IPS-NIHi11 (cell line): ENCODE measurements around the gene CNTNAP2.

Experiments used
- DNase-seq: peaks from one replicate; pipeline ENCODE4 v3.0.0; 2012; ENCODE audit warnings: mixed read lengths, low spot score

CNTNAP2 gene

DNA sequence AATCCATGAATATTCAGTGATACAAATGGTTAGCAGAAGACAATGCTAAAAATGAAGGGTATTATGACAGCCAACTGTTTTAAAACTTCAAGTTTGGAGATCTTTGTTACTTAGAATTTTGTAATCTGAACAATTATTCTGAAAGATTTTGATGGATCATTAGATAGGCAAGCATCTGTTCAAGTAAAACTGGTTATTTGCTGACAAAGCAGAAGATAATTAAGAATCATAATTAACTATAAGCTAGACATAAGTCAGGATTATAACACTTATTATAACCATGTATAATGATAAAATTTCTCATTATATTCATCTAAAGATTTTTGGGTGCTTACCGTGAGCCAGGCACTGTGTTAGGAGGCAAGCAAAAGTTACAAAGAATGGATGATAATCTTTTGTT, 1145.1 kb downstream of the CNTNAP2 start:
- DNase-seq = no peak

DNA sequence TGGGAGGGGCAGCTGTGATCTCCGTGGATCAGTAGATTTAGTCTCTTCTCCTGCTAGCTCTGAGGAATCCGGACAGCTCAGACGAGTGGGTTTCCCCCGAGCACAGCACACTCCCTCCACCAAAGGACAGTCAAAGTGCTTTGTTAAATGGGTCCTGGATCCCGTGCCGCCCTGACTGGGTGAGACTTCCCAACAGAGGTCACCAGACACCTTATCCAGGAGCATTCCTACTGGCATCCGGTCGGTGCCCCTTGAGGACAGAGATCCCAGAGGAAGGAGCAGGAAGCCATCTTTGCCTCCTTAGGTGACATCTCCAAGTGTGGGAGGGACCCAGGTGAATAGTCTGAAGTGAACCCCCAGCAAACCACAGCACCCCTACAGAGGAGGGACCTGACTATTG, 1148.9 kb downstream of the CNTNAP2 start:
- DNase-seq = no peak

DNA sequence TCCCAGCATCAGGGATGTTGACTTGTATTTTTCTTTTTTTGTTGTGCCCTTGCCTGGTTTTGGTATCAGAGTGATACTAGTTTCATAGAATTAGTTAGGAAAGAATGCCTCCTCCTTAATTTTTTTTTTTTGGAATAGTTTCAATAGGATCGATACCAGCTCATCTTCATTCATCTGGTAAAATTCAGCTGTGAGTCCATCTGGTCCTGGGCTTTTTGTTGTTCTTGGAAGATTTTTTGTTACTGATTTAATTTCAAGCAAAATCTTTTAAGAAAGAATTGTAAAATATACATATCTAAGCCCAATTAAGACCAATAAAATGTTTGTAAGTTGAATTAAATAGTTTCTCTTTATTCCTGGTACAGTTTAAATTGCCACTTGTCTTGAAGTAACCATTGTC, 1159.5 kb downstream of the CNTNAP2 start:
- DNase-seq = no peak

DNA sequence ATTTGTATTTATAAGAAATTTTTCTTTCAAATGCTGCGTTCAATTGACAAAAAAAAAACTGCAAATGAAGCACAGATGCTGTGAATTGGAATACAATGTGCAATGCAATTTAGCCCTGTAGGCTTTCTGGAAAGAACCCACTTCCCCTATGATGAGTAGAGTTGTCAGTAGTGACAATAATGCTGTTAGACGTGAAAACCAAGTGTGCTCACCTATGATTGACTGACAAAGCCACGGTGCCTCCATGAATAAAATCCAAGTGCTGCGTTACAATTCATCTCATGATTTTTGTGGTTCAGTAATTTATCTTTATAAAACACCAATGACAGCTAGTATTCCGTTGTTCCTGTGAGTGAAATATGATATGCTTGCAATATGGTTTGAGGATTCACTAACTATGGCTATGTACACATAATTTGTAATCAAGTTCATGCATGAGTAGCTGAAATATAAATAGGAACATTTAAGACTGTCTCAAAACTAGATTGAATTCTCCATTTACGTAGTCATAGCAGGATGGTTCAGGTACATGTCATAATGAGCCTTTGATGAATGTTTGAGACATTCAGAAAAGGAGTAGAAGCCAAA, 1160.3 kb downstream of the CNTNAP2 start:
- DNase-seq = no peak

GRCh38 chr7:147279514-147279913, 1162.9 kb downstream of the CNTNAP2 start:
- no peak for DNase-seq

DNA sequence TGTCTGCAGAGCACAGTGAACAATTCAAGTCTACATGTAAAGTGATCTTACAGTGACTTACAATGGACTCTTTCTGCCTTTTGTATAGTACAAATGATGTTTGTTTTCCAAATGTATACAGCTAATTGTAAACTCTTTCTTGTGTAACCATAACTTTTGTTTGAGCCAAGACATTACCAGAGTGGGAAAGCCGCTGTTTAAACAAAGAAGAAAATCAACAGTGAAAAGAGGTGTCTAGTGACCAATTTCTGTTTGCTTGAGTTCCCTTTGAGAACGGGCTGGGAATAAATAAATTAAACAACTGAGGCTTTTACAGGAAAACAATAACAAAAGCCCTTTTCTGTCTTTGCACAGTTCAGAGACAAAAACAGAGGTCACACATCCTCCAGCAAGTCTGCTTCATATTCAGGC, 1163.4 kb downstream of the CNTNAP2 start:
- DNase-seq = no peak

GRCh38 chr7:147282204-147282603, 1165.6 kb downstream of the CNTNAP2 start:
- DNase-seq = no peak

DNA sequence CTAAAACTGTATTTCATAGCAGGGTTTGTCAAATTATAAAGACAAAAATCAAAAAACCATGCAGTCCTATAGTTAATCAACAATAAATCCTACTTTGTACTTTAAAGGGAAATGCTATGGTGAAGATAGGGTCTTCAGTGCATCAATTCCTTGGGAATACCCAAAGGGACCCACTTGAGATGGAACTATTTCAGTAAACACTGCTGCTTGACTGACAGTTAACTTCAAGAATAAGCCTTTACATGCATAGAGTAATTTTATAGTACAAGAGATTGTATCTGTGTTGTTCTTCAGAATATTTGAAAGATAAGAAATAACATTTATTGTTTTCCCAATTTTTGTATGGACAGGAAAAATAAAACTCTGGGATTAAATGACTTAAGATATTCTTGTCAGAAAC, 1179.6 kb downstream of the CNTNAP2 start:
- no peak for DNase-seq

DNA sequence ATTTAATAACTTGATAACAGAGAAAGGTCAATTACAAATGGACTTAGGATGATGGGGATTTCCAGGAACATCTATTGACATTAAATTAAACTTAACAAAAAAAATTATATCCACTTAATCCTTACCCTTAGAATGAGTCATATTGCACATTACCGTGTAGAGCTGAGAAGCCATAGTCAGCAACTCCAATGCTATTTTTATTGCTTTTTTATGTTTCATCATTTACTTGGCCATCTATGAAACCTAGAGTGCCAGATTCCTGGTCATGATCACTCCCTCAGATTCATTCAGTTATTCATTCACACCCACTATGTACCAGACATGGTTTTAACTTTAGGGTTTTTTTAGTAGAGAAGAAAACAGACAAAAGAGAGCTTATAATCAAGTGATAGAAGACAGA, 1180.4 kb downstream of the CNTNAP2 start:
- DNase-seq = no peak

DNA sequence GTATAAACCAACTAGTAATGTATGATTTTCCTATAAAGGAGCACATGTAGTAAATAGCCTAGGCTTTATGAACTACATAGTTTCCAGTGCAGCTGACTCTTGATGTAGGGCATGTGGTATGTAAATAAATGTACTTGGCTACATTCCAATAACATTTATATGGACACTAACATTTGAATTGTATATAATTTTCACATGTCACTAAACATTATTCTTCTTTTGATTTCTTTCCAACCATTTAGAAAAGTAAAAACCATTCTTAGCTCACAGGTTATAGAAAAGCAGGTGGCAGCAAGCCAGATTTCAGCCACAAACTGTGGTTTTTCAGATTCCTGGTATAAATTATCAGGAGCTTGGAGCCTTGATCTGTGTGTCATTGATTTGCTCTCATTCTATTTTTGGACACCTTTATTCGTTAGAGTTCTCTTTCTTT, 1182.0 kb downstream of the CNTNAP2 start:
- no peak for DNase-seq

- DNase-seq = no peak
Observed at GRCh38 chr7:147300293-147300692, 1183.7 kb downstream of the CNTNAP2 start.

- DNase-seq = no peak
Observed at GRCh38 chr7:147304376-147304775, 1187.8 kb downstream of the CNTNAP2 start.

GRCh38 chr7:147305827-147306226, 1189.2 kb downstream of the CNTNAP2 start:
- DNase-seq = no peak

- peak; percentile 24 for DNase-seq
Observed at GRCh38 chr7:147308539-147308938, 1191.9 kb downstream of the CNTNAP2 start.

DNA sequence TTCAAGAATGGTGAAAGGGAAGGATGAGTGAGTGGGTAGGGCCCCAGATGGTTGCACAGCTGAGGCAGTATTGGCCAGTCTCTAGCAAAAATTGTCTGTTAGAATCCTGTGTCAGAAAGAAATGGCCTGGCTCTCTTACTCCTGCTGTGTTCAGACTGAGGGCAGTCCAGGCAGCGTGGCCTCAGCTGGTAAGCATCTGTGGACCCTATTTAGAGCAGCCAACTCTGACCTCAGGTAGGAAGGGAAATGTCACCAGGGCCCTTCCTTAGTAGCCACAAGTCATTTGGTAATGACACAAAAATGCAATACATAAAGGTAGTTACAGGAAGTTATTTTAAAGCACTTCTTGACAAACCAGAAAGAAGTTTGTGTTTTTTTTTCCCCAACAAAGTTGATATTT, 1194.7 kb downstream of the CNTNAP2 start:
- DNase-seq = no peak

- DNase-seq = no peak
Observed at GRCh38 chr7:147321504-147321903, 1204.9 kb downstream of the CNTNAP2 start.

GRCh38 chr7:147332988-147333387, 1216.4 kb downstream of the CNTNAP2 start:
- no peak for DNase-seq

DNA sequence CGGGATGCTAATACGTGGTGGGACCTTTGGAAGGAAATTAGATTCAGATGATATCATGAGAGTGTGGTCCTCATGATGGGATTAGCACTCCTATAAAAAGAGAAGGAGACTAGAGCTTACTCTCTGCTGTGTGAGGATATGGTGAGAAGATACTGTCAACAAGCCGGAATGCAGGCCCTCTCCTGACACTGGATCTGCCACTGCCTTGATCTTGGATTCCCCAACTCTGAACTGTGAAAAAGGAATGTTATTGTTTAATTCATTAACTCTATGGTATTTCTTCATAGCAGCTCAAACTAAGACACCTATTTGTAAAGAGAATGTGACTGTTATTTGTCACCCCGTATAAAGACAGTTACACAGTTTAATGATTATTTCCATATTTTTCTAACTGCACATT, 1246.5 kb downstream of the CNTNAP2 start:
- no peak for DNase-seq

GRCh38 chr7:147376192-147376591, 1259.6 kb downstream of the CNTNAP2 start:
- DNase-seq = no peak

DNA sequence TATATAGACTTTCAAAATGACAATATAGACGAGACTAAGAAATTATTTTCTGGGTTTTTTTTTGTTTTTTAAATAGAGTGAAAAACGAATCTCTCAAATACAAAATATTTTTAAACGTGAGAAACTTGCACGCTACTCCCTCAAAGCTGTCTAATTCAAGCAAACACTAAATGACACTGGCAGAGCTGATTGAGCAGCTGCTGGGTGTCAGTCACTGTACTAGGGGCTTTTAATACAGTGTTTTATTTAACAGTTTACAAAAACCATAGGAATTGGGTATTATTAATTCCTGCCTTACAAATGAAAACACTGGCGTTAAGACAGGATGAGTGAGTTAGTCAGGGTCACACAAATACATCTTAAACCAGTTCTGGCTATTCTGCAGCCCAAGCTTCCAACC, 1264.3 kb downstream of the CNTNAP2 start:
- DNase-seq = no peak

DNA sequence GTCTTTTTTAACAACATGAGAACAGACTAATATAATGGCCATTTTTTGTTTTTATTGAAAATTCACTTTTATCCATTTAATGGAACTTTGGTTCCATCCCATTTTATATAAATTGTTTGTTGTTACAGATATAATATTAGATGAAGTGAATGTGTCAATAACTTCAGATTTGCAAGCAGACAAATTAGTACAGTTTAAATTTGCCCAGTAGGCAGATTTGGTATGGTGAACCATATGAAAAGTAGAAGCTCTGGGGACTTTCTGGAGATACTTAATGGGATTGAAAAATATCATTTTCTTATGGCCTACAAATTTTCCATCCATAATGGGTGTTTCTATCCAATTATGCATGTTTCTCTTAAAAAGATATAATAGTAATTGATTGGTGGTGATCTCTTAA, 1277.7 kb downstream of the CNTNAP2 start:
- no peak for DNase-seq

GRCh38 chr7:147400221-147400689, 1283.7 kb downstream of the CNTNAP2 start:
- no peak for DNase-seq

DNA sequence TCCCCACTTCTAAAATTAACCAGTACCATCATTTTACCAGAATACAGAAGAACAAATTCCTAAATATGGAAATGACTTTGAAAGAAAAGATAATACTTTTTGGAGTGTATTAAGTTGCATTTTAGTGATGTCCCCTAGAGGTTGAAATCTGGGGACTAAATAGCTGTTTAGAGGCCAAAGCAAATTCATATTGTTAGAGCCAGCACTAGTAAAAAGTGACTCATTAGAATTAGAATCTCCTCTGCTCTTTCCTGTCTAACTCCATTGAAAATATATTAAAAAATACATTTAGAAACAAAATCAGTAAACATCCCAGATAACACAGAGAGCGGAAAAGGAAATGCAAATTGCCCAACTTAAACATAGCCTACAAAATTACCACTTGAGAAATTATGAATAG, 1284.3 kb downstream of the CNTNAP2 start:
- no peak for DNase-seq

GRCh38 chr7:147405621-147406020, 1289.0 kb downstream of the CNTNAP2 start:
- no peak for DNase-seq
